GM03348 (cell line): ENCODE data around the gene ANTXR1.
A peak's percentile ranks its signal among the peaks of the same experiment; 100 is the strongest.

ENCODE experiments used
- DNase-seq: peaks from one replicate; pipeline ENCODE4 v3.0.0; 2012; ENCODE audit warnings: low spot score

ANTXR1 gene

GRCh38 chr2:69013142-69013839 is at the start of gene ANTXR1:
Gene ANTXR1, plus strand, starts transcription at chr2:69013179. Its CDS starts 321 bp downstream, at chr2:69013500.
- DNase-seq = peak; percentile 87

GRCh38 chr2:68964282-68964681 is 48.7 kb upstream of the ANTXR1 start:
- DNase-seq = no peak

DNA sequence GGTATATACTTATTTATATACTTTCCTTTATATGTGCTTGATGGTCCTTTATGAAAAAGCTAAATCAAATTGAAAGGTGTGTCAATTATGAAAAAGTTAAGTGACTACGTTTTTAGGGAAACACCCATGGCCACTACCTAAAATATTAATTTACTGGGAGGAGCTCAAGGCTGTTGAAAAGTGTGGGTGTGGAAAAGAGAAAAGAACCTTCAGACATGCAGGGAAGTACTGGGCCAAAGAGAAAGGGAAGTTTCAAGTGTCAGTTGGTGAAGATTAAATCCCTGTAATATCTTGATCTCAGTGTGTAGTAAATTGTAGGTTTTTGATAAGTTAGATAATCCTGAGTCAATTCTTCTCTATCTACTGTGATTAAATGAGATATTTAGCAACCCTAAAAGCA is 44.8 kb upstream of the ANTXR1 start:
- no peak for DNase-seq

GRCh38 chr2:68969736-68970490 is 43.1 kb upstream of the ANTXR1 start:
- no peak for DNase-seq

GRCh38 chr2:68970566-68971265 is 42.3 kb upstream of the ANTXR1 start:
- no peak for DNase-seq

DNA sequence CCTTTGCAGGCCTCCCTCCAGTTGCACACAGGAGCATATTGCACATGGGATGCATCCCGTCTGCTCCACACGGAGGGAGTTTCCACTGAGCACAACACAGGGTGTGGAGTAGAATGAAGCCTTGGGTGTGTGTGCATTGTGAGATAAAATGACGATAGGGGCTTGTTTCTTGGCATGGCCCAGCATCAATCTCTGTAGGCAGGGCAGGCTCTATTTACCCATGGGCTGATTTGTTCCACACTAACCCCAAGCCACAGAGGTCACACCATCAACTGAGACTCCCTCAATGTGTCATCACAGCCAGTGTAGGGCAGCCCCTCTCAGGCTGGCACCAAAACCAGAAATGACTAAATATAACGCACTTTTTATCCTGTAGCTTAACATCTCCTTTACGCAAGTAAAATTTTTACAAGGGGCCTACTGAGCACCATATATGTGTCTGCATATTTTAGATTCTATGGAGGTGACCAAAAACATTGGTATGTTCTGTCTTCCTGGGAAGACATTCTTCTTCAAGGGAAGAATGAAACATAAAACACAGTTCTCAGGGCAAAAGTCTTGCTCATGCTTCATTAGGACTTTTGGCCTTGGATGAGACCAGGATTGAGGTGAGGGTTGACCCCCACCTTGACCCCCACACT is 41.3 kb upstream of the ANTXR1 start:
- peak; percentile 79 for DNase-seq

DNA sequence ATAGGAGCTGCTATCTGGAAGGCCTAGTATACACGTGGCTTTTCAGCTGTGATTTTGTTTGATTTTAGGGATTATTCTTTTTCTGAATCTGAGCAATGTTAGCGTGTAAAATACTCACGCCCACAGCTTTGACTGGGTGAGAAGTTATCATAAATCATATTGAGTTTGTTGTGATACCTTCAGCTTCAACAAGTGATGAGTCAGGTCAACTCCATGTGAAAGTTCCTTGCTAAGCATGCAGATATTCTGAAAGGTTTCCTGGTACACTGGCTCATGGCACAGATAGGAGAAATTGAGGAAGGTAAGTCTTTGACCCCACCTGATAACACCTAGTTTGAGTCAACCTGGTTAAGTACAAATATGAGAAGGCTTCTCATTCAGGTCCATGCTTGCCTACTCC is 38.7 kb upstream of the ANTXR1 start, which contains the start of gene GKN1:
GKN1 (plus strand) TSS at position 386 of the 400 bp plus-strand sequence. CDS start 42 bp downstream, outside the sequence.
- no peak for DNase-seq

DNA sequence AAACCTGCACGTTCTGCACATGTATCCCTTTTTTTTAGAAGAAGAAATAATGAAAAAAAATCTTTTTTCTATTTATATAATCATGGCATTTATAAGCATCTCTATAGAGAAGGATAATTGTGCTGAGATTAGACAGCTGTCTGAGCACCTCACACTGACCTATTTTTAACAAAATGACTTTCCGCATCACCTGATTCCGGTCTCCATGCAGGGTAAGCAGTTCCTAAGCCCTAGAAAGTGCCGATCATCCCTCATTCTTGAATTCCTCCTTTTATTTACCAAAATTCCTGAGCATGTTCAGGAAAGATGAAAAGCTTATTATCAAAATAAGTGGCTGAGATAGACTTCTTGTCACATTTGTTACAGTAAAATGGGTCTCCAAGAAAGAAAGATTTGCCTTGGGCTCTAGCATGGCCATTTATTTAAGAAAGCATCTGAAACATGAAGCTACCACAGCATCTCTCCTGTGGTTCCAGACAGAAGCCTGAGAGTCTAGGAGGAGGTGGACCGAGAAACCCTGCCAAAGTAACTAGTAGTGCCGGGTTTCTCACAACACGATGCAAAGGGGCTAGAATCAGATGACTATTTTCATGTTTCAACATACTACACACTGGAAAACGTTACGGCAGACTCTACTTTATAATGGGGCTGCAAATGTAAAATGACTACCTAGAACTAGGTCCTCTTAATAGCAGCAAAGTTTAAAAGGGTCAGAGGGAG is 37.9 kb upstream of the ANTXR1 start:
- no peak for DNase-seq

- no peak for DNase-seq
Measured at GRCh38 chr2:68975844-68976243, 37.1 kb upstream of the ANTXR1 start.

DNA sequence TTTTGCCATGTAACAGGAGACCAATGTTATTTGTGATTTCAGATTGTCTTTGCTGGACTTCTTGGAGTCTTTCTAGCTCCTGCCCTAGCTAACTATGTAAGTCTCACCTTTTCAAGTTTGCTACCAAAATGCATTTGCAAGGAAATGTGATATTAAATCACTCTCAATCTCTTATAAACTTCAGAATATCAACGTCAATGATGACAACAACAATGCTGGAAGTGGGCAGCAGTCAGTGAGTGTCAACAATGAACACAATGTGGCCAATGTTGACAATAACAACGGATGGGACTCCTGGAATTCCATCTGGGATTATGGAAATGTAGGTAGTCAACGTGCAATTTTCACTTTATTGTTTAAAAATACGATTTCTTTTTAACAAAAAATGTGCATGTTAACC is 35.5 kb upstream of the ANTXR1 start:
- no peak for DNase-seq

- DNase-seq = no peak
Measured at GRCh38 chr2:68978098-68978497, 34.9 kb upstream of the ANTXR1 start.

GRCh38 chr2:68980956-68981355 is 32.0 kb upstream of the ANTXR1 start:
- DNase-seq = no peak

GRCh38 chr2:68987021-68987503 is 25.9 kb upstream of the ANTXR1 start:
- no peak for DNase-seq

DNA sequence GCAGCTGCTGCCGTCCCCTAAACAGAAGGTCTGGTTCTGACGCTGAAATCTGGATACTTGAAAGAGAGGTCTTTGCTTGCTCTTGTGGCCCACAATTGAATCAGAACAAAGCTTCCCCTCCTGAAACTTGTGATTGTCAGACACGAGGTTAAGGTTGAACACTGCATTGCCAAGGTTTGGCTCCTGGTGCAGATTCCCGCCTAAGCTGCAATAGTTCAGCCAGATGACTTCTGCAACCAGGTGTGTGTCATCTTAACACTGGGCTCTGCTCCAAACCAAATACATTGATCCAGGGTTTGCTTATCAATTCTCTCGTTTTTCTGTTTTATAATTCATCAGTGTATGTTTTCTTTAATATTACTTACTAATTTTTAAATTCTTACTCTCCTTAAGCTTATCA is 23.9 kb upstream of the ANTXR1 start:
- no peak for DNase-seq

DNA sequence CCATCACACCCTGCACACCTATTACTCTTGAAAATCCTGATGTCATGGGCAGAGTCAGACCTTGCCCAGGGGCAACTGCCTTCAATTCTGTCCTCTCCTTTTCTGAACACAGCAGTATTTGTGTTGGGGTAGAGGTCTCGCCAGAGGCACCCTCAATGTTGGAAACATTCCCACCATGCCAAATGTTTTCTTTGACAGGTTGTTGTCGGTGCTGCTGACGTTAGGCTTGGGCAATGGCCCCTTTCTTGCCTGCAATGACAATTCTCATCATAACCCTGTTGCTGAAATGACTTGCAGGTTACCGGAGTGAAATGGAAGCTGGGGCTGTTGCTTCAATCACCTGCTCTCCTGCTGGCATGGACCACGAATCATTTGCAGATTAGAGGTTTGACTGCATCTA is 20.6 kb upstream of the ANTXR1 start:
- DNase-seq = no peak

- DNase-seq = no peak
Measured at GRCh38 chr2:68992933-68993332, 20.0 kb upstream of the ANTXR1 start.

- DNase-seq = no peak
Measured at GRCh38 chr2:68993660-68994059, 19.3 kb upstream of the ANTXR1 start.

DNA sequence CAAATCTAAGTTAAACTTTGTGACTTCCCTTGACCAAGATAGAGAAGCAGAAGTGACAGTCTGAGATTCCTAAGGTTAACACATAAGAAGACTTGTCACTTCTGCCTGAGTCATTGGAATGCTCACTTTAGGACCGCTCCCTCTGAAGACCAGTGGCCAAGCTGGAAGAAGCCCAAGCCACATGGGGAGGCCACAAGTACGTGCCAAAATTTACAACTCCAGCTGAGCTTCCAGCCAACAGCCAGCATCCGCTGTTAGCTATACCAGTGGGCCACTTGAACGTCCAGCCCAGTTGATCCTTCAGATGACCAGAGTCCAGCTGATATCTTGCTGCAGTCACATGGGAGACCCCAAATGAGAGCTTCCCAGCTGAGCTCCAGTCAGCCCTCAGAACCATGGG is 18.1 kb upstream of the ANTXR1 start:
- DNase-seq = peak; percentile 86

DNA sequence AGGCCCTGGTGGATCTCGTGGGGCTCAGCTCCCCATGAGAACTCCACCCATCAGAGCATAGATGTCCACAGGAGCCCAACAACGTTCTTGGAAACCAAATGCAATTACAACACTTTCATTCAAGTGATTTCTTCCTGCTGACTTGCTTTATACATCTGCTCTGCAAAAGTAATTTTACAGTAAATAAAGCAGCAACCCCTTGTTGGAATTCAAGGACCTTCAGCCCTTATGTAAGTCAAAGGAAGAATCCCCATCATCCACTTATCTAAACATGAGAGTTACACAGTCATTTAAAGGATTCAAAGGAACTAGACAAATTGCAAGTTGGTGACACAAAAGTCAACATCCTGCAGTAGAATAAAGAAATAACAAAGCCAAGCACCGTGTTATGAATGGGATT is 17.1 kb upstream of the ANTXR1 start:
- DNase-seq = no peak

DNA sequence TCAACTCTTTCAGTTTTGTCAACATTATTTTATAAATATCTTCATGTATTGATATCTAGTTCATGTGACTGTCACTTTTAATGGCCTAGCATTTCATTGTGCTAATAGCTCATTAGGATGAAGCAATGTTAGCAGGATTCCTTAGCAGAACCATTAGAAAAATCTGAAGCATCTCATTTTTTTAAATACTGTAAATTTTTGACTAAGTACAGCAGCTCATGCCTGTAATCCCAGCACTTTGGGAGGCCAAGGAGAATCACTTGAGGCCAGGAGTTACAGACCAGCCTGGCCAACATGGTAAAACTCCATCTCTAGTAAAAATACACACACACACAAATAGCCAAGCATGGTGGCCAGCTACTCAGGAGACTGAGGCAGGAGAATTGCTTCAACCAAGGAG is 15.6 kb upstream of the ANTXR1 start:
- DNase-seq = peak; percentile 20

- DNase-seq = no peak
Measured at GRCh38 chr2:69001879-69002278, 11.1 kb upstream of the ANTXR1 start.

DNA sequence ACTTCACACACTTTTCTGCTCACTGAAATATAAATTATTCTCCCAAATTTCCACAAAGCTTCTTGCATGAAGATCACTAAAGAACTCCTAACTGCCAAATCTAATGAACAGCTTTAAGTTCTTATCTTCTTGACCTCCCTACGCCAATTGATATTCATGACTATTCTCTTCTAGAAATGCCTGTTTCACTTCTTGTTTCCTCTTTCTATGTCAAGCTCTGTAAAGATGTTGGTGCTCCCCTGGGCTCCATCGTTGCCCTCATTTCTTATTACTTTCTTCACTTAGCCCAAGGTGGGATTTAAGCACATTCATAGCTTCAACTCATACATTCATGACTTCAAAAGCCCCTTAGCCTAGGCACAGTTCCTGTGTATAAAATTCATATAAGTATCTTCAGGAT is 9.2 kb upstream of the ANTXR1 start:
- no peak for DNase-seq
